HG02884 (cell line): ENCODE results near the gene DOCK4.

Experiments used
- ATAC-seq: cut with Tn5 transposase; IDR thresholded peaks from one replicate; pipeline ENCODE4 v1.9.1; 2021; ENCODE audit warnings: mild to moderate bottlenecking, moderate library complexity; ENCODE audit not compliant: unreplicated experiment

DOCK4 gene

DNA sequence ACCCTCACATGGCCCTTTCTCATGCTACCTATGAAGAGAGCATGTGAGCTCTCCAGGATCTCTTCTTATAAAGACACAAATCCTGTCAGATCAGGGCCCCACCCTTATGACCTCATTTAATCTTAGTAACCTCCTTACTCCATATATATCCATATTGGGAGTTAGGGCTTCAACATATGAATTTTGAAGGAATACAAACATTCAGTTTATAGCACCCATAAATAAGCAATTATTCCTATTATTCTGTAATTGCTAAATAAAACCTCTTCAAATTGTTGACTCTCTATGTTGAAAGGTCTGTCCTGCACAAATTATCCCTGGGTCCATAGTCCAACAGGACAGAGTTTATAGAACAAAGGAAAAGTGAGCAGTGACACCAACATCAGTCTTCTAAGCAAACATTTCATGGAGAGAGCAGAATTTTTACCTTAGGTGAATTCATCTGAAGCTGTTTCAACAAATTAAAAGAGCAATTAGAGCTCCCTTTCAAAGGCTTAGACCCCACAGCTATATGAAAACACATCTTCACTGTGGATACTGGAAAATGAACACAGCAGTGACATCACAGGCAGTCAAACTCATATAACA is 12.2 kb downstream of the DOCK4 start:
- no peak for ATAC-seq

DNA sequence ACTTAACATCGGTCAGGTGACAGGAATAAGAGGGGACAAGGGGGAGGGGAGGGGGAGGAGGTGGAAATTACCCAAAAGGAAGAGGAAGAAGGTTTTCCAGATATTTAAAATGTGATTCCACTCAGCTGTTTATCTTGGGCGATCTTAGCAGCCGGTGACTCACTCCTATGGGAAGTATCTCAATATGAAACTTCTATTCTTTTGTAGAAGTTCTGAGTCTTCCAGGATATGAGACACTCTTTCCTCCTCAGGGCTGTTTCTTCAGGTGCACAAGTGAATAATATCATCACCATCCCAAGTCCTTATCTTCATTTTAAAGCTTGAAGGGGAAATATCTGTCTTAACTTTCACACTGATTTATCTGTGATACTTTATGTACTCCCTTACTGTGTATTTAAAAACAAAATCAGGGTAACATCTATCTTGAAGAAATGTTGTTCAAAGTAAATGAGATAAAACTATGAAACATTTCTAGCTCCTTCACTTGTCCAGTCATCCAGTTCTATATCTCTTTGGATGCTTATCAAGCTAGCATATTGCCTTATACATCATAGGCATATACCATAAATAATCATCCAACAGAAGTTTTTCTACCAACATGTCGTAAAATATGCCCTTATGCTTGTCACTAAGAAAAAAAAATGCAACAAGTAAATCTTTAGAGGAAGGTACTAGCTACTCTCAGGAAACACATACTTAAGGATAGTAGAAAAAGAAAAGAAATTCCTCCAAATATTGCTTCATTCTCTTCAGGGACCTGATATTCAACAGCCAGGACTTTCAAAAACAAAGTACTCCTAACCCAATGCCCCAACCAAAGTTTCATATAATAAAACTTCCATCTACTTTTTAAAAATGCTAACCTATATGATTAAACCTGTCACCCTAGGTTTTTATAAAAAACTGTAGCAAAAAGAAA is 13.7 kb downstream of the DOCK4 start:
- ATAC-seq, result no peak

DNA sequence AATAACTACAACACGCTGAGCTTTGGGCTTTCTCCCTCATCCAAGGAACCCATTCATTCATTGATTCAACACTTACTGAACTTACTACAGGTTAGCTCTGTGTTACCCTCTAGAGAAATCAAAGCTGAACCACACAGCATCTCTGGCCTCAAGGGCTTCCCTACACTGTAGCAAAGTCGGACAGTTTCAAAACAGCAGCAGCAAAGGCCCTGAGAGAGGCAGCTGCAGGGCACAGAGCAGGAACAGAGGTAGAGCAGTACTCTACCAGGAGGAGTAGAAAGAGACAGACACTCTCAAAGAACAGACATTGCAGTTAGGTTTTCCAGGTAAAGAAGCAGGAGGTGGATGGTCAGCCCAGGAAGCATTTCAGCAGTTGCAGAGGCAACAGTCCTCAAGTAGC is 16.1 kb downstream of the DOCK4 start:
- no peak for ATAC-seq

DNA sequence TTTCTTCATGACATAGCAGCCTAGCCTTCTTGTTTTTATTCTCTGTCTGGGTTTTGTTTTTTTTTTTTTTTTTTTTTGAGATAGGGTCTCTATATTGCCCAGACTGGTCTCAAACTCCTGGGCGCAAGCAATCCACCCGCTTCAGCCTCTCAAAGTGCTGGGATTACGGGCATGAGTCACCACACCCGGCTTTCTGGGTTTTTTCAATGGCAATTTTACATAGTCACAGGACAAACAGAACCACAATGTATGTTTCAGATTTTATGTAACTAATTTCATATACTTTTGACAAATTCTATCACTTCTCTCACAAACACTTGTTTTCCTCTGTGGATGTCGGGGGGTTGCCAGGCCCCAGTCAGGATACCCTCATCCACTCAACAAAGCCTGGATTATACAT is 16.5 kb downstream of the DOCK4 start:
- ATAC-seq, result no peak

- ATAC-seq, result no peak
These were observed 17.9 kb downstream of the DOCK4 start for GRCh38 chr7:112188257-112188656.

DNA sequence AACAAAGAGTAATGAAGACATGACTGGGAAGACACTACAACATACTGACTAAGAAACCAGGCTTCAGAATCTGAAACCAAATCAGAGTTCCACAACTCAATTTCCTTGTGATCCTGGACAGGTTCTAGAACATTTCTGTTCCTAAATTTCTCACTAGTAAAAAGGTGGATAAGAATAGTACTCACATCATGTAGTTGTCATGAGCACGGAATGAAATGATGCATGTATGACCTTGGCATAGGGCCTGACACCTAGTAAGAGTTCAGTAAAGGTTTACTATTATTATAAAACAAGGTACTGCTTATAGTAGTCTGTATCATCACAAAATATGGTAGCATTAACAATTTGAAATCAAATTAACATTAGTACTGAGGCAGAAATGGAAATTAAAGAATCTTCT is 19.9 kb downstream of the DOCK4 start:
- ATAC-seq, result no peak

- ATAC-seq, result no peak
These were observed 21.0 kb downstream of the DOCK4 start for GRCh38 chr7:112185005-112185834.

GRCh38 chr7:112184455-112184854 is 21.7 kb downstream of the DOCK4 start:
- ATAC-seq, result no peak

GRCh38 chr7:112183266-112183665 is 22.9 kb downstream of the DOCK4 start:
- no peak for ATAC-seq

GRCh38 chr7:112182749-112183148 is 23.4 kb downstream of the DOCK4 start:
- no peak for ATAC-seq

GRCh38 chr7:112180223-112180622 is 26.0 kb downstream of the DOCK4 start:
- no peak for ATAC-seq

DNA sequence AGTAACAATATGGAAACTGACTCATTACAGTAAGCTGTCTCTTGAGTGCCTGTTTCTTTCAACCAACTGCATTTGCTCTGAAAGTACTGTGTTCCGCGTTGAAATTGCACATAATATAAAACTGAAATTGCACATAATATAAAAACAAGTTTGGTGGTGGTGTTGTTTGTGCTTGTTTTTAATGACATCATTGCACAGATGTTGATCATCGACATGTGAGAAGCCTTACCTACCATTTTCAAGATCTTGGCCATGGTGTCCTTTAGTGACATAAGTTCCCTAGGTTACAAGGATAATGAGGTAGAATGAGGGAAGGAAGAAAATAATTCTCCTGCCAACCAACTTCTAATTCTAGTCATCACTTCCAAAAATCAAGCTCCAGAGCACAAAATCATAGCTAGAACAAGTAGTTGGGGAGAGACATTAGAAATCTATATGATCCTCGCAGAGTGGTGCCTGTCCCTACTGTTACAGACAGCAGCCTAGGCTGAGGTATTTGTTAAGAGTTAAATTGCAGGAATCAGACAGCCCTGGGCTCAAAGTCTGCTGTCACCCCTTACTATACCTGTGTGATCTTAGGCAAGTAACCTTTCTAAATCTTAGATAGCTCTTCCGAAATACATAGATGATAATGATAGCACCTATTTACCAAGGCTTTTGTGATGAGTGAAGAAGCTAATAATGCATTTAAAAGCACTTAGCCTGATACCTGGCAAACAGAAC is 29.3 kb downstream of the DOCK4 start:
- ATAC-seq, result no peak

GRCh38 chr7:112176241-112176640 is 30.0 kb downstream of the DOCK4 start:
- ATAC-seq, result no peak

GRCh38 chr7:112174192-112174591 is 32.0 kb downstream of the DOCK4 start:
- ATAC-seq, result no peak

DNA sequence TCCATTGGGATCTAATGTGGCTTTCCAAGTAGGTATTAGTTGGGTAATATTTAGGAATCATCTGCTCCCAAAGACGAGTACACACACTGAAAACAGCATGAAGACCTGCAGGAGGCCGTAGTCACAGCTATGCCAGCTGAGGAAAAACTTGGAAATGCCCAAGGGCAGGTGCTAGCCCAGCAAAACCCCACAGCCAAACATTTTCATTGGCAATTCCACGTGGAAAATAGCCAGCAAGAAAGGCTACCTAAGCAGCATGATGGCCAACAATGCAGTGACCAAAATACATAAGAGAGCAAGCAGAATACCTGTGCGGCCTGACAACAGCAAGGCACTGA is 32.7 kb downstream of the DOCK4 start:
- no peak for ATAC-seq

DNA sequence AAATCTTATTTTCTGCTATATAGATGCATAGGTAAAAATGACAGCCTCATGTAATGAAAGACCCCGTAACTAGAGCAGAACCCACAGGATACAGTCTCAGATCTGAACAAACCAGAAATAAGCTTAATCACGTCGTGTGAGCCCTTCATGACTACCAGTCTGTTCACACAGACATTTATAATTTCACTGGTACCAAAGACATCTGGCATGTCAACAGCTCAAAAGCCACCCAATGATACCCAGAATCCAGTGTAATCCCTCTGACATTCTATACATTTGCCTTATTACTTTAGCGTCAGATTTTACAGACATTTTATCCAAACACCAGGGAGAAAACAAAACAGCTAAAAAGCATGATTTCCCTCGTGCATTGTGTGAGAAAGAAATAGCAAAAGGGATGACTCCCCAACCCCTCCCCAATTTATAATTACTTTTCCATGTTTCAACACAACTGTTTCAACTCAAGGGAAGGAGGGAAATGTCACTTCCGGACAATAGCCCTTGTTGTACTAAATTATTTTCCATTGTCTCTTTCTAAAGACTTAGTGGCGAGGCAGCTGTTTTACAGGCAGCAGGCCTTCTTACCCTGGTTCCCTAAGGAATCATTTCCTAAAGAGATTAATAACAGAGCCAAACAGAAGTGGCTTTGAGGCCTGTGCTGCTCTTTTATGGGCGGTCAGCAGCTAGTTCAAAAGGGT is 33.2 kb downstream of the DOCK4 start:
- ATAC-seq, result no peak

DNA sequence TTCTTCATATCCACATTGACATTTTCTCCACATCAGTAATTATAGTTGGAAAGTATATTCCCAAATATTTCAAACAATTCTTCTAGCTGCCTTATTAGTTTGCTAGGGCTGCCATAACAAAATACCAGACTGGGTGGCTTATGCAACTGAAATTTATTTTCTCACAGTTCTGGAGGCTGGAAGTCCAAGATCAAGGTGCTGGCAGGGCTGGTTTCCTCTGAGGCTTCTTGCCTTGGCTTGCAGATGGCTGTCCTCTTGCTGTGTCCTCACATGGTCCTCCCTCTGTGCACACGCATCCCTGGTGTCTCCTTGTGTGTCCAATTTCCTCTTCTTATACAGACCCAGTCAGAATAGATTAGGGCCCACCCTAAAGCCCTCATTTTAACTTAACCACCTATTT is 34.5 kb downstream of the DOCK4 start:
- no peak for ATAC-seq

- no peak for ATAC-seq
These were observed 37.3 kb downstream of the DOCK4 start for GRCh38 chr7:112168915-112169314.

DNA sequence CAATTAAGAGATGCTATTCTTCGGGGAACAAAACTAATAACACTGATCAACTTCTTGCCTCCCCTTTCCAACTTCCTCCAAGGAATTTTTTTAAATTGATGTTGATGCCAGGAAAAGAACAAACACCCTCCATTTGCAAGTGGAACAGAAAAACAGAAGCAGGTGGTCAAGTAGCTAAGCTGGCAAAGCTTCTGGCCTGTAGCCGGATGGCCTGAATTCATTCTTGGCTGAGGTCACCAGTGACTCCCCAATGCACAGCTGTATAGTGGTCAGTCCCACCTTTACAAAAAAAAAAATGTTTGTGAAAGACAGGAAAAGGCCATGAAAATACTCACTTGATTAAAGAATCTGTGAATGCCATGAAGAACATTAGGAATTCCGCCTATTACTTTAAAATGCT is 39.1 kb downstream of the DOCK4 start:
- ATAC-seq, result no peak

GRCh38 chr7:112162784-112163506 is 43.3 kb downstream of the DOCK4 start:
- no peak for ATAC-seq
